HFF-Myc (cell line): ENCODE measurements around the gene CYSTM1.

Experiments used
- DNase-seq: peaks from one replicate; pipeline ENCODE4 v3.0.0-alpha.2; 2011; ENCODE audit warnings: low read depth; ENCODE audit errors: extremely low read depth
- H3K4me3 ChIP-seq: replicated peaks from 2 replicates; pipeline ENCODE4 v1.5.1; 2011; ENCODE audit warnings: low read depth, mild to moderate bottlenecking, control low read depth, low read length
- TF ChIP-seq, protein P1 (sequence below): IDR thresholded peaks from 2 replicates; pipeline ENCODE4 v1.5.1; 2012; ENCODE audit warnings: mild to moderate bottlenecking, low read depth, low read length, control low read depth; ENCODE audit errors: missing control alignments

The CYSTM1 gene

DNA sequence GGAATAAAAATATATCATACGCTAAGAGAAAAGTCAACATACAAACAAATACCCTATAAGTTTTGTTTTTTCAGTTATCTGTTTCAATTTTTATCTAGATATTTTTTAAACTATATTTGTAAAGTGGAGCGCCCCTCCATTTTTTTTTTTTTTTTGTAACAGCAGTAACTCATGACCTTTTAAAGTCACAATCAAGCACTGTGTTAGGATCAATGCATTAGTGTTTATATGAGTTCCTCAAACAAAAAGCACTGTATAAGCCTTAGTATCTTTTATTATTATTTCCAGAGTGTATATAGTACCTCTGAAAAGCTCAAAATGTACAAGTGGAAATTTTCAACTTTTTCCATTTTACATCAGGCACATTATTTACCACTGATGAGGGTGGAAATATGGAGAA lies 107.3 kb downstream of the CYSTM1 start:
- TF ChIP-seq, protein P1, sequence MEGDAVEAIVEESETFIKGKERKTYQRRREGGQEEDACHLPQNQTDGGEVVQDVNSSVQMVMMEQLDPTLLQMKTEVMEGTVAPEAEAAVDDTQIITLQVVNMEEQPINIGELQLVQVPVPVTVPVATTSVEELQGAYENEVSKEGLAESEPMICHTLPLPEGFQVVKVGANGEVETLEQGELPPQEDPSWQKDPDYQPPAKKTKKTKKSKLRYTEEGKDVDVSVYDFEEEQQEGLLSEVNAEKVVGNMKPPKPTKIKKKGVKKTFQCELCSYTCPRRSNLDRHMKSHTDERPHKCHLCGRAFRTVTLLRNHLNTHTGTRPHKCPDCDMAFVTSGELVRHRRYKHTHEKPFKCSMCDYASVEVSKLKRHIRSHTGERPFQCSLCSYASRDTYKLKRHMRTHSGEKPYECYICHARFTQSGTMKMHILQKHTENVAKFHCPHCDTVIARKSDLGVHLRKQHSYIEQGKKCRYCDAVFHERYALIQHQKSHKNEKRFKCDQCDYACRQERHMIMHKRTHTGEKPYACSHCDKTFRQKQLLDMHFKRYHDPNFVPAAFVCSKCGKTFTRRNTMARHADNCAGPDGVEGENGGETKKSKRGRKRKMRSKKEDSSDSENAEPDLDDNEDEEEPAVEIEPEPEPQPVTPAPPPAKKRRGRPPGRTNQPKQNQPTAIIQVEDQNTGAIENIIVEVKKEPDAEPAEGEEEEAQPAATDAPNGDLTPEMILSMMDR, result no peak
- no peak for DNase-seq
- H3K4me3 ChIP-seq, result no peak overlapping the region

DNA sequence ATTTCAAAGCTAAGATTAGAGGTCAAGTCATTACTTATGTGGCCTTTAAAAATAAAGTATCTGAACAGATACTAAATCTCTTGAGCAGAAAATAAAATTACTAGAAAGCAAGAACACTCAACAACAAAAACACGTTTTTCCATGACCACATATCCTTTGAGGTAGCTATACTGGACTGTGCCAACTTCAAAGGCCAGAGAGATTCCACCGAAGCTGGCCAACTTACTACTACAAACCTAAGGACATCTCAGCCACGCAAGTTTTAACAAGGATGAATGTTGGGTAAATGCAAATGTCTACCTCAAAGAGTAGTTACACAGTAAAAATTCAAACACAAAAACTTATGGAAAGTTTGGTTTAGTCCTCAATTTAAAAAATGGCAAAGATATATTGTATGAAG lies 109.0 kb downstream of the CYSTM1 start:
- H3K4me3 ChIP-seq, result no peak overlapping the region
- TF ChIP-seq, protein P1, result no peak
- no peak for DNase-seq

DNA sequence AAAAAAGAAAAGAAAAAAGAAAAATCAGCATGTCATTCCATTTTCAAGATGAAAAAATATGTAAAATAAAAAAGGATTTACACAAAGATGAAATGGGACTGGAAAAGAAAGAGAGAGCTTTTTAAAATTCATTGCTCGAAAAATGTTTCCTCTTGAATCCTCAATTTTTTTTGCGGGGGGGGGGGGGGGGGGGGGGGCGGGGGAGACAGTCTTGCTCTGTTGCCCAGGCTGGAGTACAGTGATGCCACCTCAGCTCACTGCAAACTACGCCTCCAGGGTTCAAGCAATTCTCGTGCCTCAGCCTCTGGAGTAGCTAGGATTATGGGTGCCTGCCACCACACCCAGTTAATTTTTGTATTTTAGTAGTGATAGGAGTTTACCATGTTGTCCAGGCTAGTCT lies 111.4 kb downstream of the CYSTM1 start:
- DNase-seq, result no peak
- H3K4me3 ChIP-seq, result no peak overlapping the region
- TF ChIP-seq, protein P1, result no peak

DNA sequence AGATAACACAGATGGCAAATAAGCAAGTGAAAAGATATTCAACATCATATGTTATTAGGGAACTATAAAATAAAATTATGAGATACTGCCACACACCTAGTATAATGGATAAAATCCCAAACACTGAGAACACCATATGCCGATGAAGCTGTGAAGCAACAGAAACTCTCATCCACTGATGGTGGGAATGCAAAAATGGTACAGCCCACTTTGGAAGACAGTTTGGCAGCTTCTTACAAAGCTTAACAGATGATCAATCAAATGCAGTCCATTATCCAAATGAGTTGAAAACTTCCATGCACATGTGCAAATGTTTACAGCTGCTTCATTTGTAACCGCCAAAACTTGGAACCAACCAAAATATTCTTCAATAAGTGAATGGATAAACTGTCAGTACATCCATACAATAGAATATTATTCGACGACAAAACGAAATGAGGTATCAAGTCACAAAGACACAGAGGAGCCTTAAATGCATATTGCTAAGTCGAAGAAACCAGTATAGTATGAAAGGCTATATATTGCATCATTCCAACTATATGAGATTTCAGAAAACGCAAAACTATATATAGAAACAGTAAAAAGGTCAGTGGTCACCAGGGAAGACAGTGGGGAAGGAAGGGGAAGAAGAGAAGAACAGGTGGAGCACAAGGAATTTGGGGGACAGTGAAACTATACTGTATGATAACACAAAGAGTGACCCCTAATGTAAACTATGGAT lies 113.0 kb downstream of the CYSTM1 start:
- H3K4me3 ChIP-seq, result no peak overlapping the region
- TF ChIP-seq, protein P1, result no peak

DNA sequence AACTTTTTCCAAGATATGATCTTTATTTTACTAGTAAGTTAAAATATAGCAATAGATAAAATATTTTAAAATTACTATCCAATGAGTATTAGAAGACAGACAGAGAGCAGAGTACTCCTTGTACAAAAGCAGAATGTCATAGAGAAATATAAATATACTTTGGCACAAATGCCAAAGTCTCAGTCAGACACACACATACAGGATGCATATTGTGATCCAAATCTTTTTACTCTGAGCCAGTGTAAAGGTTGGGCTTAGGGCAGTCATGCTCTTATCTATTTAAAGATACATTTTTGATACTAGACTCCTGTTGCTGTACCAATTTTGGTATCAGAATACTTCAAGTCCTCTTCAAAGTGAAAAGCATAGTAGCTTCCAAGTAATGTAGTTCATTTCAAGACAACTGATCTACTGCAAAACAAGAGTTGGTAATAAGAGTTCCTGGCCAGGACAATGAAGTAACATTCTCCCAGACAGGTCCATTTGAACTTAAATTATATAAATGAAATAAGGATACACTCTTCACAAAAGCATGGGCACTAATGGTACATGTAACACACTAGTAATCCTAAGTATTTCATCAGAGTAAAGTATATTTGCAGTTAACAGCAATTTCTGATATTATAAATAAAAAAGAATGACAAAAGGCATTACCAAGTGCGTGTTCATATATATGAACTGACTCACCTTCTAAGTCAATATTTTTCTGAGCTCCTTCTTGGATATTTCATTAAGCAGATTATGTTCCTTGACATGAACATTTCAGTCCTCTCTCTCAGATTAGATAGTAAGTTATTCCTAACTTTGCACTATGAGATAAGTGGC lies 117.4 kb downstream of the CYSTM1 start:
- H3K4me3 ChIP-seq, result no peak overlapping the region
- TF ChIP-seq, protein P1, result no peak
- no peak for DNase-seq

More for the DNA sequence above, 113.0 kb downstream of the CYSTM1 start:
- no peak for DNase-seq
